Measurements from ENCODE around the gene RPRD2.

DNA sequence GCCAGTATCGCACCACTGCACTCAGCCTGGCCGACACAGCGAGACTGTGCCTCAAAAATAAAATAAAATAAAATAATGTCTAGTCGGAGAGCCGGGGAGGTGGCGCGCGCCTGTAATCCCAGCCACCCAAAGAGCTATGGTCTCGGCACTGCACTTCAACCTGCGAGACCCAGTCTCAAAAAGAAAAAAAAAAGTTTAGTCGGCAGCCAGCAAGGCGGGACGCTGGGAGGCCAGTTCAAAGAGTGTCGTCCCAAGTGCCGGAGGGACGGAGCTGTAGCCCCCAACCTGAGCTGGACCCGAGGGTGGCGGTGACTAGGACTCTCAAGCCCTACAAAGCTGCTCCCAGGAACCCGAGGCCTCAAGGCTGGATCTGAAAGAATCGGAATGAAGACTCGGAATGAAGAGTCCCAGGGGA, 151.0 kb downstream of the RPRD2 start:
- TF ChIP-seq POLR2A (IDR thresholded peaks at IDR 0.05) = no peak
- TF ChIP-seq, protein P1, sequence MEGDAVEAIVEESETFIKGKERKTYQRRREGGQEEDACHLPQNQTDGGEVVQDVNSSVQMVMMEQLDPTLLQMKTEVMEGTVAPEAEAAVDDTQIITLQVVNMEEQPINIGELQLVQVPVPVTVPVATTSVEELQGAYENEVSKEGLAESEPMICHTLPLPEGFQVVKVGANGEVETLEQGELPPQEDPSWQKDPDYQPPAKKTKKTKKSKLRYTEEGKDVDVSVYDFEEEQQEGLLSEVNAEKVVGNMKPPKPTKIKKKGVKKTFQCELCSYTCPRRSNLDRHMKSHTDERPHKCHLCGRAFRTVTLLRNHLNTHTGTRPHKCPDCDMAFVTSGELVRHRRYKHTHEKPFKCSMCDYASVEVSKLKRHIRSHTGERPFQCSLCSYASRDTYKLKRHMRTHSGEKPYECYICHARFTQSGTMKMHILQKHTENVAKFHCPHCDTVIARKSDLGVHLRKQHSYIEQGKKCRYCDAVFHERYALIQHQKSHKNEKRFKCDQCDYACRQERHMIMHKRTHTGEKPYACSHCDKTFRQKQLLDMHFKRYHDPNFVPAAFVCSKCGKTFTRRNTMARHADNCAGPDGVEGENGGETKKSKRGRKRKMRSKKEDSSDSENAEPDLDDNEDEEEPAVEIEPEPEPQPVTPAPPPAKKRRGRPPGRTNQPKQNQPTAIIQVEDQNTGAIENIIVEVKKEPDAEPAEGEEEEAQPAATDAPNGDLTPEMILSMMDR (IDR thresholded peaks at IDR 0.05) = no peak
